ENCODE data around the gene SERPINB2.

Gene SERPINB2

GRCh38 chr18:63878925-63879324 lies 8.6 kb upstream of the SERPINB2 start:
- H3K27me3 ChIP-seq: no peaks in the 10 kb centered on the region

GRCh38 chr18:63879709-63880108 lies 7.8 kb upstream of the SERPINB2 start:
- Histone ChIP-seq H3K9me3 (no peaks in the 10 kb centered on the region), H3K27ac (no peak overlapping the region), H3K27me3 (no peaks in the 10 kb centered on the region), H3K36me3 (no peaks in the 10 kb centered on the region), H3K4me3 (no peak overlapping the region), H3K4me1 (peaks cover 0 to 9% (median 0%) of the 10 kb centered on the region in 4 donors)
- DNase-seq: no peak
- intact Hi-C loops (cut with DNase I; ENCODE audit: low total_unique reads): no loop called here
- no peak for TF ChIP-seq CTCF (IDR thresholded peaks at IDR 0.05)

More at GRCh38 chr18:63878925-63879324, 8.6 kb upstream of the SERPINB2 start:
- Histone ChIP-seq H3K27ac (no peak overlapping the region), H3K4me3 (no peak overlapping the region), H3K36me3 (no peaks in the 10 kb centered on the region), H3K4me1 (peaks cover 0 to 9% (median 0%) of the 10 kb centered on the region in 4 donors), H3K9me3 (no peaks in the 10 kb centered on the region)
- intact Hi-C loops (cut with DNase I; ENCODE audit: low total_unique reads): no loop called here
- TF ChIP-seq CTCF (IDR thresholded peaks at IDR 0.05): no peak
- DNase-seq: no peak

- Histone ChIP-seq H3K27me3 (no peaks in the 10 kb centered on the region), H3K36me3 (no peaks in the 10 kb centered on the region), H3K27ac (no peak overlapping the region), H3K9me3 (no peaks in the 10 kb centered on the region), H3K4me3 (no peak overlapping the region), H3K4me1 (peaks cover 0 to 9% (median 0%) of the 10 kb centered on the region in 4 donors)
- DNase-seq: no peak
- intact Hi-C loops (cut with DNase I; ENCODE audit: low total_unique reads): no loop called here
- no peak for TF ChIP-seq CTCF (IDR thresholded peaks at IDR 0.05)
Observed at GRCh38 chr18:63881851-63882250, 5.7 kb upstream of the SERPINB2 start.

GRCh38 chr18:63882333-63883141 lies 5.0 kb upstream of the SERPINB2 start:
- intact Hi-C loops (cut with DNase I; ENCODE audit: low total_unique reads): no loop called here
- H3K4me3 ChIP-seq: no peak overlapping the region
- no peak for TF ChIP-seq CTCF (IDR thresholded peaks at IDR 0.05)
- no peak overlapping the region for H3K27ac ChIP-seq
- no peak for DNase-seq
- H3K9me3 ChIP-seq: no peaks in the 10 kb centered on the region
- no peaks in the 10 kb centered on the region for H3K27me3 ChIP-seq
- peaks cover 0 to 9% (median 0%) of the 10 kb centered on the region in 4 donors for H3K4me1 ChIP-seq
- H3K36me3 ChIP-seq: no peaks in the 10 kb centered on the region

- Histone ChIP-seq H3K4me3 (no peak overlapping the region), H3K36me3 (no peaks in the 10 kb centered on the region), H3K9me3 (no peaks in the 10 kb centered on the region), H3K27me3 (no peaks in the 10 kb centered on the region), H3K4me1 (peaks cover 0 to 9% (median 0%) of the 10 kb centered on the region in 4 donors), H3K27ac (no peak overlapping the region)
- no peak for TF ChIP-seq CTCF (IDR thresholded peaks at IDR 0.05)
- DNase-seq: no peak
- intact Hi-C loops (cut with DNase I; ENCODE audit: low total_unique reads): no loop called here
Observed at GRCh38 chr18:63883617-63884016, 3.9 kb upstream of the SERPINB2 start.

All from tibial artery (tissue), 4 donors.